GM18873 (cell line): ENCODE results near the gene SMAD4.
"Not testable (repeated sequence)": the region's sequence is repeated elsewhere in the genome, so short reads cannot be mapped to it uniquely, and the experiment has no call there.

Experiments
- ATAC-seq: cut with Tn5 transposase; IDR thresholded peaks from one replicate; pipeline ENCODE4 v1.9.1; 2021; ENCODE audit warnings: mild to moderate bottlenecking, moderate library complexity, moderate number of reproducible peaks; ENCODE audit not compliant: unreplicated experiment, low FRiP score

SMAD4 gene

DNA sequence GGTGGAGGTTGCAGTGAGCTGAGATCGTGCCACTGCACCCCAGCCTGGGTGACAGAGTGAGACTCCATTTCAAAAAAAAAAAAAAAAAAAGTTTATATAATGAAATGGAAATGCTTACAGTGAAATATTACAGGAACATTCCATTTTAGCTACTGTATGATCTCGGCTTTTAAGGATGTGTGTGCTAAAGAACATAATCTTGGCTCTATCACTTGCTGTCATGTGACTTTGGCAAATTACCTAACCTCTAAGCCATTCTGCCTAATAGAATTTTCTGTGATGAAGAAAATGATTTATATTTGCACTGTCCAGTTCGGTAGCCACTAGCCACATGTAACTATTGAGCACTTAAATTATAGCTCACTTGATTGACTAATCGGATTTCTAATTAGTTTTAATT lies 36.3 kb downstream of the SMAD4 start:
- no peak for ATAC-seq

DNA sequence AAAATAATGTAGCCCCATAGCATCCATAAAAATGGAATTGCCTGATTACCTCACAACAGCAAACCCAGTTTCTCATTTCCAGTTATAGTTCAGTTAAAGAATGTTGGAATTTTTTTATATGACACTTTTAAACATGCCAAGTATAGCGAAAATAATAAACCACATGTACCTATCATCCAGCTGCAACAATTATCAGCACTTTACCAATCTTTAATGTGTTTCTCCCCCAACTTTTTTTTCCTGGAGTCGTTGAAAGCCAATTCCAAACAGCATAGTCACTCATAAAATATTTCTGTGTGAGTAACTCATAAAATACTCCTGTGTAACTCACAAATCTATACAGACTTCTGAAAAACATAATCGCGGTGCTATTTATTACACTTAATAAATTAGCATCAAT lies 38.1 kb downstream of the SMAD4 start:
- ATAC-seq, result no peak

DNA sequence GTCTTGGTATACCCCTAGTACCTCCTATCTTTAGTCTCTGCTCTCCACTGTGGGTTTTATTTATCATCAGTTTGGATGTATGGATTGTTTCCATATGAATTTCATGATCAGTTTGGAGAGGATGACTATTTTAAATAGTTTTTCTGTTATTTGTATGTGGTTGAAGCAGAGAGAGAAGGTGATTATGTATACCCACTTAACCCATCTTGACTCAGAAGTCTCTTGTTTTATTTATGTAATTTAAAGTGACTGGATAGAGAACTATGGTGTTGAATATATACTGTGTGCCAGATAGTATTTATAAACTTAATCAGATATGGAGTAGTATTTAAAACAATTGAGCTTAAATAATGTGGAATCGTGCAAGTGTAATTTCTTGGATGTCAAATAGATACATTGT lies 39.9 kb downstream of the SMAD4 start:
- no peak for ATAC-seq

DNA sequence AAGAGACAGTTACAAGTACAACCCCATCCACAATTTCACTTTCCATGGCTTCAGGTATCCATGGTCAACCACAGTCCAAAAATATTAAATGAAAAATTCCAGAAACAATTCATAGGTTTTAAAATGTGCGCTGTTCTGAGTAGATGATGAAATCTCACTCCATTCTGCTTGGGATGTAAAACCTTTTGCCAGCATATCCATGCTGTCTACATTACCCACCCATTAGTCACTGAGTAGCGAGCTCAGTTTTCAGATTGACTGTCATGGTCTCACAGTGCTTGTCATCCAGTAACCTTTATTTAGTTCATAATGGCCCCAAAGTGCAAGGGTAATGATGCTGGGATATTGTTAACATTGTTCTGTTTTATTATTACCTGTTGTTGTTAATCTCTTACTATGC lies 40.5 kb downstream of the SMAD4 start:
- ATAC-seq, result no peak

DNA sequence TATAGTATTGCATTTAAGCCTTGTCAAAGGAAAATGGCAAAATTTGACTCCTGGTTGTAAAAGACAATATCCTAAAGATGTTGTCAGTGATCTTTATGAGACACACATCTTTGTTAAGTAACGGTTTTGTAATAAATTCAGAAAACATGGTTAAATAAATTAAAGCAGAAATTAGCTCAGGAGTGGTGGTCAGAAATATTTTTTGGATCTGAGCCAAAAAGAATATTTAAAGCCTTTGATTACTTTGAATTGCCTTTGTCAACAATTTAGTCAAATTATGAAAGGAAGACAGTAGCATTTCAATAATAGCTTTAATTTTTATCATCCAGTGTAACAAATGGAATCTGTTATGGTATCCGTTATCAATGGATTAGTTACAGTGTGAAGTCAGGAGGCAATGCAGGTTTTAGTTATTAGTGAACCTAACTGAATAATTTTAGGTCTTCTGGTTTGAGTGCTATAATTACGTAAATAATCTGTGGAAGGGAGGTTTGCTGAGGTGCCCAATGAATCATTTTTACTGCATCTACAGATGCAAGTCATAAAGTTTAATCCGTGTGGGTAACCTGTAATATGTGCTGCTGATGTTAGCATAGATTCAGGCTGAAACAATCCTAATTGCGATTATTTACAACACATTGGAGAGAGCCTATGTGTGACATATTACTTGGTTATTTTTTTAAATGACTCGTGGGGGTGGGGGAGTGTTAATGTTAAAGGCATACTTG lies 42.7 kb downstream of the SMAD4 start:
- ATAC-seq, result no peak

DNA sequence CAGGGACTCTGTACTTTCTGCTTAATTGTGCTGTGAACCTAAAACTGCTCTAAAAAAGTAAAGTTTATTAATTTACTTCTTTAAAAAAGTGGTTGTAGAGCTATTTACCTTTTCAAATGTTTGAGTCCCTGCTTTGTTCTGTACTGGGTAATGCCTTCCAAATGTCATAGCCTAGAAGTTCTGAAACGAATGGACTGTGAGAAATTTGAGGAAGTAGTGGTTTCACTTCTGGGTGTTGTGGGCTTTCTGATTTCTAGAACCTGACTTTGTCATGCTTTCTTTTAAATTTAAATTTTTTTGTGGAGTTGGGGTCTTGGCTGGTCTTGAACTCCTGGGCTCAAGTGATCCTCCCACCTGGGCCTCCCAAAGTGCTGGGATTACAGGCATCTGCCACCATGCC lies 44.6 kb downstream of the SMAD4 start:
- peak; percentile 51 for ATAC-seq

DNA sequence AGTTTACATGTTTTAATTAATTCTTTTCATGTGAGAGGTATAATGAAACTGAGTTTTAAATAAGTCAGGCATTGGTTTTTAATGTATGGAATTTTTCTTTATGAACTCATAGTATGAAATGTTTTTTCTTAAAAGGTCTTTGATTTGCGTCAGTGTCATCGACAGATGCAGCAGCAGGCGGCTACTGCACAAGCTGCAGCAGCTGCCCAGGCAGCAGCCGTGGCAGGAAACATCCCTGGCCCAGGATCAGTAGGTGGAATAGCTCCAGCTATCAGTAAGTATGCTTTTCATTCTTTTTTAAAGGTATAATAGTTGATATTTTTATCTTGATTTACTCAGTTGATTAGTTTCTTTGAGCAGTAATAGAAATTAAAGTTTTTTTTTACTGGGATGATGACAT lies 46.5 kb downstream of the SMAD4 start:
- no peak for ATAC-seq

DNA sequence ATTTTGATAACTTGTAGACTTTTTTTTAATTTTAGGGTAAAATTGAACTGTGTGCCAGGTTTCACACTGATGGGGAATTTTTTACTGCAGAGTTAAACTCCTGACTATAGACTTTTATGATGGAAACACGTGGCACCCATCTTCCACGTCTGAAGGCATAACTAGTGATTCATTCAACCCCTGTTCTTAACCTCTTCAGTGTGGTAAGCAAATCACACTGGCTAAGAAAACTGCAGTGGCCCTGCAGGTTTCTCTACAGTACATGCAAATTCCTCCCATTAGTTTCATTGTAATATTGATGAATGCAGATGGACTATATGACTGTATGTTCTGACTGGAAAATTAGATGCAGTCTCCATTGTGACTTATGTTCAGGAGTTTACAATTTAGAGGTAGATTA lies 47.2 kb downstream of the SMAD4 start:
- peak; percentile 89 for ATAC-seq

DNA sequence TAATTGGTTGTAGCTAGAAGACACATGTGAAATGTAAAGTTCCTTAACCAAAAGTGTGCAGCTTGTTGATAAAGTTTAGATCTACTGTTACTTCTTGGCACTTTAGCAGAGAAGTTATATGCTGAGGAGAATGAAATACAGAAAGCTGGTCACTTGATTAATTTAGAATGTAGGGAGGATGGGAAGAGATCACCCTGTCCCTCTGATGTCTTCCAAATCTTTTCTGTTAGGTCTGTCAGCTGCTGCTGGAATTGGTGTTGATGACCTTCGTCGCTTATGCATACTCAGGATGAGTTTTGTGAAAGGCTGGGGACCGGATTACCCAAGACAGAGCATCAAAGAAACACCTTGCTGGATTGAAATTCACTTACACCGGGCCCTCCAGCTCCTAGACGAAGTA lies 48.0 kb downstream of the SMAD4 start:
- ATAC-seq, result no peak

DNA sequence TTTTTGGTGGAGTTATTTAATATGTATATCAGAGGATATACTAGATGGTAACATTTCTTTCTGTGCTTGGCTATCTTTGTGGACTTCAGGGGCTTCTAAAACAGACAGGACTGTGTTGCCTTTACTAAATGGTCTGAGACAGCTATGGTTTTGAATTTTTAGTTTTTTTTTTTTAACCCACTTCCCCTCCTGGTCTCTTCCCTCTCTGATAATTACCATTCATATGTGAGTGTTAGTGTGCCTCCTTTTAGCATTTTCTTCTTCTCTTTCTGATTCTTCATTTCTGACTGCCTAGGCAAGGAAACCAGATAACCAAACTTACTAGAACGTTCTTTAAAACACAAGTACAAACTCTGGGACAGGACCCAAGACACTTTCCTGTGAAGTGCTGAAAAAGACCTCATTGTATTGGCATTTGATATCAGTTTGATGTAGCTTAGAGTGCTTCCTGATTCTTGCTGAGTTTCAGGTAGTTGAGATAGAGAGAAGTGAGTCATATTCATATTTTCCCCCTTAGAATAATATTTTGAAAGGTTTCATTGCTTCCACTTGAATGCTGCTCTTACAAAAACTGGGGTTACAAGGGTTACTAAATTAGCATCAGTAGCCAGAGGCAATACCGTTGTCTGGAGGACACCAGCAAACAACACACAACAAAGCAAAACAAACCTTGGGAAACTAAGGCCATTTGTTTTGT lies 52.7 kb downstream of the SMAD4 start:
- no peak for ATAC-seq

DNA sequence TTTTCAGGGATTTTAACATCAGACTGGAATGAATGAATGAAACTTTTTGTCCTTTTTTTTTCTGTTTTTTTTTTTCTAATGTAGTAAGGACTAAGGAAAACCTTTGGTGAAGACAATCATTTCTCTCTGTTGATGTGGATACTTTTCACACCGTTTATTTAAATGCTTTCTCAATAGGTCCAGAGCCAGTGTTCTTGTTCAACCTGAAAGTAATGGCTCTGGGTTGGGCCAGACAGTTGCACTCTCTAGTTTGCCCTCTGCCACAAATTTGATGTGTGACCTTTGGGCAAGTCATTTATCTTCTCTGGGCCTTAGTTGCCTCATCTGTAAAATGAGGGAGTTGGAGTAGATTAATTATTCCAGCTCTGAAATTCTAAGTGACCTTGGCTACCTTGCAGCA lies 53.4 kb downstream of the SMAD4 start:
- no peak for ATAC-seq

DNA sequence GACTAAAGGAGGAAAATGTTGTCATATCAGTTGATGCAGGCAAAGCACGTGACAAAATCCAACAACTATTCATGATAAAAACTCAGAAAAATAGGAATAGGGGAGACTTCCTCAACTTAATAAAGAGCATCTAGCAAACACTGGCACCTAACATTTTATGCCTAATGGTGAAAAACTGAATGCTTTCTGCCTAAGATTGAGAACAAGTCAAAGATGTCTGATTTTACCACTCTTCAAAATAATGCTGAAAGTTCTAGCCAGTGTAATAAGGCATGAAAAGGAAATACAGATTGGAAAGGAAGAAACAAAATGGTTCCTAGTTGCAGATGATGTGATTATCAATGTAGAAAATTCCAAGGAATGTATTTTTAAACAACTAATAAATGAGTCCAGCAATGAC lies 58.4 kb downstream of the SMAD4 start:
- ATAC-seq, result no peak

DNA sequence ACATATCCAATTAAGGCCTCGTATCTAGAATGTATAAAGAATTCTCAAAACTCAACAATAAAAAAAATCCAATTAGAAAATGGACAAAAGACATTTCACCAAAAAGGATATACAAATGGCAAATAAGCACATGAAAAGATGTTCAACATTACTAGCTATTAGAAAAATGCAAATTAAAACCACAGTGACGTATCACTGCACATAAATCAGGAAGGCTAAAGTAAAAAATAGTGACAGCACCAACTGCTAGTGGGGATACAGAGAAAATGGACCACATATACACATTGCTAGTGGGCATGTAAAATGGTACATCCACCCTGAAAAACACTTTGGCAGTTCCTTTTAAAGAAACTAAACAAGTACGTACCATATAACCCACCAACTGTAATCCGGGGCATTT lies 59.7 kb downstream of the SMAD4 start:
- no peak for ATAC-seq

DNA sequence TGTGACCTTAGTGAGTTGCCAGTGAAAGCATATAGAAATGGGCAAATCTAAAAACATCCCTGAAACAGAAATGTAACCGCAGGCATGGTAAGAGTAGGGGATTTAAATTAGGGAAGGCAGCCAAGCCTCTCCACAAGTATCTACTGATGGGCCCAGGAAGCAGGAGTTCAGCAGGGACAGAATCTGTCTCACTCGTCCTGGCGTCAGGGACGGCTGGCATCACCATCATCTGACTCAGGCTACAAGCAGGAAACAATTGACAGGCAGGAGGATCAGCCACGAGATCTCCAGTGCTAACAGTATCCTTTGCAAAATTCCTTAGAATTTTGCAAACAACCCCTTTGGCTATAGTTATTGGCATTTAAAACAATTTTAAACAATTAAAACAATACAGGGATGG lies 61.3 kb downstream of the SMAD4 start:
- ATAC-seq, result no peak

DNA sequence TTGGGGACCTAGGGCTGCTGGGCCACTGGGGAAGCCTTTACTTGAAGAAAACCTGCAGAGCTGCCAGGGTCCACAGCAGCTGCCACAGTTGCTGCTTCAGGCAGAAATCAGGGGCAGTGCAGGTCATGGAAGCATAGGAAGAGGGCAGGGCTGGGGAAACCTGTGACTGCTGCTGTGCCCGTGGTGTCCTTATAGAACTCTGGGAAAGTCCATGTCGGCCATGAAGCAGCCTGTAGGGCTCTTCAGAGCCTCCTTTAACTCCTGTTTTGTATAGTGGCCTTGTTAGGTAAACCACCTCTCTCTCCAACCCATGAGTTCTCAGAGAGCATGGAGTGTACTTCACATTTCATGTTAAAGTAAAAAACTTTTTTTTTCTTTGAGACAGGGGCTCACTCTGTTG lies 62.1 kb downstream of the SMAD4 start:
- no peak for ATAC-seq

DNA sequence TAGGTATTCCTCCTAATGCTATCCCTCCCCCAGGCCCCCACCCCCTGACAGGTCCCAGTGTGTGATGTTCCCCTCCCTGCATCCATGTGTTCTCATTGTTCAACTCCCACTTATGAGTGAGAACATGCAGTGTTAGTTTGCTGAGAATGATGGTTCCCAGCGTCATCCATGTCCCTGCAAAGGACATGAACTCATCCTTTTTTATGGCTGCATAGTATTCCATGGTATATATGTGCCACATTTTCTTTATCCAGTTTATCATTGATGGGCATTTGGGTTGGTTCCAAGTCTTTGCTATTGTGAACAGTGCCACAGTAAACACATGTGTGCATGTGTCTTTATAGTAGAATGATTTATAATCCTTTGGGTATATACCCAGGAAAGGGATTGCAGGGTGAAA lies 63.0 kb downstream of the SMAD4 start:
- not testable (repeated sequence) for ATAC-seq

DNA sequence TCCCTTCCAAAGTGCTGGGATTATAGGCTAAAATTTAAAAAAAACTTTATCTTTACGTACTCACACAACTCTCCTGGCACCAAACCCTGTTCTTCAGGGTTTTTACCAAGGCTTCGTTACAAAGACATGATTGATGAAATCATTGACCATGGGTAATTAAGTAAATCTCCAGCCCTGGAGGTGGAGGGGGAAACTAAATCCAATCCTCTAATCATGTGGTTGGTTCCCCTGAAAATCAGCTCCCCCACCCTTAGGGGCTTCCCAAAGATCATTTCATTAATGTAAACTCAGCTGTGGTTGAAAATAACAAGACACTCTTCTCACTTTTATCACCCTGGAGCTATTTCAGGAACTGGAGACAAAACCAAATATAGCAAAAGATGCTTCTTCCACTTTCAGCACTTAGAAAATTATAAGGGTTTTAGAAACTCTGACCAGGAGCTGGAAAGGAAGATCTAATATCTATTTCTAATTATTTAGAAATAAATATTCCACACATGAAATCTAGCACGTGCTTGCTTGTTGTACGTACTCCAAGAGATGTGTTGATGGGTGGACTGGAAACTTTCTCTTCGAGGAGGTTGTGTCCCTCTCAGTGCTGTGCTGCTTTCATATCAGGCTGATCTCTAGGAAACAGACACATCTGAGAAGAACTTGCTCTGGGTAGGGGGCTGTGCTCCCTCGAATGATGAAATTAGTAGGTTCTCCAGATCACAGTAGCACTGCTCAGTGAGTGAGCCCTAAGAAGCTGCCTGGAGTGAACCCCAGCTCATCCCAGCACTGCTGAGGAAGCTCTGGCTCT lies 67.2 kb downstream of the SMAD4 start:
- no peak for ATAC-seq

DNA sequence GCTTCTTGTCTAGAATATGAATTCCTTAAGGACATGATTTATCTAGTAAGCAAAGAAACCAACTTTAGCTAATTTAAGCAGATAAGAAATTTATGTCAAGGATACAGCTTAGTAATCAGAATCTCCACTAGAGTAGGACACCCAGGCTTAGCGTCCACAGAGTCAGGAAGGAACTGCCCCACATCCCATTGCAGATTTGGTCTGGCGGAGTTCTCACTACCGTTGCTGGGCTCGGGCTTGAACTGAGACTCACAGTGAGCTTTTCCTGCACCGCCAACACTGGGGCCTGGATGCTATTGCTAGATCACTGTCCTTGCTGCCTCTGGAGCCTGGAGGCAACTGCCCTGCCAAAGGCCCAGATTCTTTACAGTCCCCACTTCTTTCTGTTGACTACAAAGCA lies 68.1 kb downstream of the SMAD4 start:
- no peak for ATAC-seq

DNA sequence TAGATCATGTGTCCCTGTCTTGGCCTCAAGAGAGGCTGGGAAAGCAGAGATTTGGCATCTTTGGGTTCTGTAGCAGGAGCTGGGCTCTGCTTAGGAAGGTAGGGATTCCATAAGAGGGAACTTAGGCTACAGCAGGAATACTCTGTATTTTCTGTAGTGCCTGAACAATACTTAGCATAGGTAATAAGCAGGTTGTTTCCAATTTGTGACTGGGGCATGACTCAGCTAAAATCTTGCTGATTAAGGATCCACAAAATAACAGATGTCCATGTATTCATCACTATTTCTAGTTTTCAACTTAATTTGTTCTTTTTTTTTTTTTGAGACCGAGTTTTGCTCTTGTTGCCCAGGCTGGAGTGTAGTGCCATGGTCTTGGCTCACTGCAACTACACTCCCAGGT lies 68.5 kb downstream of the SMAD4 start:
- ATAC-seq, result no peak

DNA sequence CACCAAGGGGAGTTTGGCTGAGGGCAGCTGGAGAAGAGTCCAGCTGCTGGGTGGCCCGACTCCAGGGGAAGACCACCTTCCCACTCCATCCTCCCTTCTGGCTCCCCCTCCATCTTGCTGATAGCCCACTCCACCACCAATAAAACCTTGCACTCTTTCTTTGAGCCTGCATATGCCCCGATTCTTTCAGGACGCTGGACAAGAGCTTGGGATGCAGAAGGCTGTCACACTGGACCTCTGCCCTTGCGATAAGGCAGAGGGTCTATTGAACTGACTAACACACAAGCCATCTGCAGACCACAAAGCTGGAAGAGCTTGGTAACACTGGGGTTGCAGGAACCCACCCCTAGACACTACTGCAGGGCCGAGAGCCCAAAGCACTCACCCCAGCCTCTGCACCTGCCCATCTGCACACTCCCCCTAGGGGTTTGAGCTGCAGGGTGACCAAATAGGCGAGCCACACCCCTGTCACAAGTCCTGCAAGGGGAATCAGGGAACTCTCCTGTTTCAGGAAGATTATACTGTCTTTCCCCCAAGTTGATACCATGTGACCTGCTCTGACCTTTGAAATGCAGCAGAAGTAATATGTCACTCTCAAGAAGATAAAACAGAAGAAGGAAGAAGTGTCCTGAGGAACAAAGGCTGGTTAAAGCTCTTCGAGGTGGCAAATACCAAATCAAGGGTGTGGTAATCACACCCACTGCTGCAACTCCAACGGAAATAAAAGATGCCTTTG lies 70.5 kb downstream of the SMAD4 start:
- ATAC-seq, result no peak

DNA sequence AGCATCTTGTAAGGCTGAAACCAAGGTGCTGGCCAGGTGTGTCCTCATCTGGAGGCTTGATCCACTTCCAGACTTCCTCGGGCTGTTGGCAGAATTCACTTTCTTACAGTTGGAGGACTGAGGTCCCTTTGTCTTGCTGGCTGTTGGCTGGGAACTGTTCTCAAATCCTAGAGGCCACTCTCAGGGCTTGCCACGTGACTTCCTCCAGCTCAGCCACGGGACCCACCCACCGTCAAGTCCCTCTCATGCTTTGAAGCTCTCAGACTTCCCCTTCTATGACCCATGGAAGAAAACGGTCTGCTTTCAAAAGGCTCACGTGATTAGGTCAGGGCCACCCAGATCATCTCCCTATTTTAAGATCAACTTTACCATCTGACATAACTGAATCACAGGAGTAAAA lies 77.1 kb downstream of the SMAD4 start:
- ATAC-seq, result no peak
